GM23248 (cell line): Measurements from ENCODE around the gene SCNN1B. TPM values are rescaled to one million over a fixed set of nuclear protein-coding genes. Genes with fewer than 3 reads are reported as not detected.

Experiments
- DNase-seq: peaks from one replicate; pipeline ENCODE4 v3.0.0-alpha.2; 2015
- H2AFZ ChIP-seq: fragments of 200-600 bp; sonication (generic); 2 replicates; pipeline ENCODE4 v1.6.1; 2016; ENCODE audit warnings: antibody characterized with exemption
- H3F3A ChIP-seq: fragments of 200-600 bp; sonication (generic); 2 replicates; pipeline ENCODE4 v1.6.1; 2016; ENCODE audit warnings: mild to moderate bottlenecking, antibody characterized with exemption, mixed run types; ENCODE audit not compliant: insufficient read depth
- H3K27ac ChIP-seq: fragments of 200-600 bp; sonication (generic); 2 replicates; pipeline ENCODE4 v1.5.1; 2016; ENCODE audit warnings: mild to moderate bottlenecking
- H3K27me3 ChIP-seq: fragments of 200-600 bp; sonication (generic); replicated peaks from 2 replicates; pipeline ENCODE4 v1.6.1; 2016; ENCODE audit warnings: mild to moderate bottlenecking; ENCODE audit not compliant: insufficient read depth
- H3K36me3 ChIP-seq: fragments of 200-600 bp; sonication (generic); 2 replicates; pipeline ENCODE4 v1.6.1; 2016; ENCODE audit warnings: low read depth, mild to moderate bottlenecking
- H3K4me1 ChIP-seq: fragments of 200-600 bp; sonication (generic); 2 replicates; pipeline ENCODE4 v1.6.1; 2016; ENCODE audit warnings: mild to moderate bottlenecking; ENCODE audit not compliant: insufficient read depth
- H3K4me2 ChIP-seq: fragments of 200-600 bp; sonication (generic); one replicate; pipeline ENCODE4 v1.6.1; 2016; ENCODE audit warnings: mild to moderate bottlenecking; ENCODE audit not compliant: unreplicated experiment
- H3K4me3 ChIP-seq: fragments of 200-600 bp; sonication (generic); 2 replicates; pipeline ENCODE4 v1.5.1; 2016; ENCODE audit warnings: mild to moderate bottlenecking
- H3K79me2 ChIP-seq: fragments of 200-600 bp; sonication (generic); 2 replicates; pipeline ENCODE4 v1.6.1; 2016; ENCODE audit warnings: mild to moderate bottlenecking; ENCODE audit not compliant: insufficient read depth
- H3K9ac ChIP-seq: fragments of 200-600 bp; sonication (generic); 2 replicates; pipeline ENCODE4 v1.6.1; 2016; ENCODE audit warnings: mild to moderate bottlenecking
- H3K9me2 ChIP-seq: fragments of 200-600 bp; sonication (generic); 2 replicates; pipeline ENCODE4 v1.6.1; 2016; ENCODE audit warnings: mixed run types, mild to moderate bottlenecking, moderate library complexity; ENCODE audit not compliant: insufficient read depth
- H3K9me3 ChIP-seq: fragments of 200-600 bp; sonication (generic); one replicate; pipeline ENCODE4 v1.6.1; 2017; ENCODE audit warnings: low read depth
- H4K20me1 ChIP-seq: fragments of 200-600 bp; sonication (generic); 2 replicates; pipeline ENCODE4 v1.6.0; 2016; ENCODE audit not compliant: insufficient read depth
- EZH2 ChIP-seq: fragments of 200-600 bp; sonication (generic); IDR thresholded peaks from 2 replicates; pipeline ENCODE4 v1.6.1; 2018; ENCODE audit warnings: antibody characterized with exemption, mild to moderate bottlenecking; ENCODE audit not compliant: insufficient read depth, poor library complexity, severe bottlenecking
- EZH2phosphoT487 ChIP-seq: fragments of 200-600 bp; sonication (generic); IDR thresholded peaks from 2 replicates; pipeline ENCODE4 v1.6.1; 2018; ENCODE audit warnings: antibody characterized with exemption, moderate library complexity, mild to moderate bottlenecking, low read depth; ENCODE audit not compliant: insufficient read depth
- WGBS, 2 experiments: methylation state at CpG; one replicate each; pipeline ENCODE4 v1.1.6; 2015 to 2017; ENCODE audit warnings: low lambda C conversion rate in 2 of 2, low coverage in 1 of 2; ENCODE audit errors: missing lambda C conversion rate in 2 of 2; 5-methylcytosine and 5-hydroxymethylcytosine counted together
- in situ Hi-C: fragments of 300-500 bp; cut with MboI; formaldehyde crosslinking; loops from 2 replicates; pipeline ENCODE4 v1.15.0; 2020
- polyA plus RNA-seq: library from polyadenylated mRNA; unstranded; fragments of >200 nt; fragmentation: Nextera tagmentation; extraction: Ambion mirVana; gene quantifications from 2 replicates; pipeline ENCODE4 v1.2.1, GENCODE V29; 2016
- total RNA-seq: library from RNA; depleted of rRNA; stranded (reverse); fragments of >200 nt; shearing (Covaris generic); gene quantifications from 2 replicates; pipeline ENCODE4 v1.2.3, GENCODE V29; 2014

The SCNN1B gene
- total and polyA plus RNA-seq, 2 experiments from 2014 or later: not detected

- no peak overlapping the region for H3K9ac ChIP-seq
- H4K20me1 ChIP-seq: no peaks in the 10 kb centered on the region
- H3K36me3 ChIP-seq: no peaks in the 10 kb centered on the region
- no peaks in the 10 kb centered on the region for H3K9me2 ChIP-seq
- no peaks in the 10 kb centered on the region for H3F3A ChIP-seq
- H2AFZ ChIP-seq: no peak overlapping the region
- TF ChIP-seq EZH2phosphoT487 (no peak), EZH2 (no peak)
- no peaks in the 10 kb centered on the region for H3K9me3 ChIP-seq
- no peak overlapping the region for H3K27ac ChIP-seq
- DNase-seq: no peak
- H3K4me2 ChIP-seq: no peak overlapping the region
- H3K27me3 ChIP-seq: no peaks in the 10 kb centered on the region
- in situ Hi-C loops: loop anchor here (10.0 kb wide), 1 partner anchor 56 kb away; no protein-coding TSS in a partner anchor
- no peaks in the 10 kb centered on the region for H3K4me1 ChIP-seq
- no peak overlapping the region for H3K4me3 ChIP-seq
- no peaks in the 10 kb centered on the region for H3K79me2 ChIP-seq
These were observed 33.5 kb upstream of the SCNN1B start for GRCh38 chr16:23268561-23268960.

GRCh38 chr16:23269248-23269953 is 32.7 kb upstream of the SCNN1B start:
- no peaks in the 10 kb centered on the region for H3F3A ChIP-seq
- no peaks in the 10 kb centered on the region for H3K9me2 ChIP-seq
- WGBS, 2 experiments: 66 to 67% methylated on average over 6 of the region's 6 CpGs
- no peak overlapping the region for H3K27ac ChIP-seq
- no peak for DNase-seq
- H4K20me1 ChIP-seq: no peaks in the 10 kb centered on the region
- no peaks in the 10 kb centered on the region for H3K27me3 ChIP-seq
- H3K79me2 ChIP-seq: no peaks in the 10 kb centered on the region
- TF ChIP-seq EZH2 (no peak), EZH2phosphoT487 (no peak)
- no peak overlapping the region; the same call in 1 of the 2 replicates for H2AFZ ChIP-seq
- H3K36me3 ChIP-seq: no peaks in the 10 kb centered on the region
- in situ Hi-C loops: loop anchor here (10.0 kb wide), 1 partner anchor 55 kb away; no protein-coding TSS in a partner anchor
- no peaks in the 10 kb centered on the region for H3K4me1 ChIP-seq
- H3K4me2 ChIP-seq: no peak overlapping the region
- H3K9ac ChIP-seq: no peak overlapping the region
- H3K9me3 ChIP-seq: no peaks in the 10 kb centered on the region
- no peak overlapping the region for H3K4me3 ChIP-seq

GRCh38 chr16:23270654-23271053 is 31.4 kb upstream of the SCNN1B start:
- in situ Hi-C loops: no loop called here
- no peaks in the 10 kb centered on the region for H3K9me3 ChIP-seq

GRCh38 chr16:23274968-23275367 is 27.1 kb upstream of the SCNN1B start:
- WGBS, 2 experiments: 23 to 39% methylated on average over 2 of the region's 2 CpGs
- TF ChIP-seq EZH2phosphoT487 (no peak), EZH2 (no peak)
- Histone ChIP-seq H2AFZ (no peak overlapping the region), H3K27me3 (no peaks in the 10 kb centered on the region), H3F3A (no peaks in the 10 kb centered on the region), H4K20me1 (no peaks in the 10 kb centered on the region), H3K9ac (no peak overlapping the region), H3K79me2 (no peaks in the 10 kb centered on the region), H3K4me2 (no peak overlapping the region), H3K9me2 (no peaks in the 10 kb centered on the region), H3K36me3 (no peaks in the 10 kb centered on the region), H3K27ac (no peak overlapping the region), H3K4me3 (no peak overlapping the region), H3K9me3 (no peaks in the 10 kb centered on the region), H3K4me1 (no peaks in the 10 kb centered on the region)
- DNase-seq: no peak
- in situ Hi-C loops: no loop called here

More at GRCh38 chr16:23270654-23271053, 31.4 kb upstream of the SCNN1B start:
- H3K4me2 ChIP-seq: no peak overlapping the region
- H3F3A ChIP-seq: no peaks in the 10 kb centered on the region
- no peaks in the 10 kb centered on the region for H3K4me1 ChIP-seq
- no peak for TF ChIP-seq EZH2phosphoT487
- no peak for TF ChIP-seq EZH2
- no peak for DNase-seq
- no peaks in the 10 kb centered on the region for H3K9me2 ChIP-seq
- H3K27me3 ChIP-seq: no peaks in the 10 kb centered on the region
- H3K36me3 ChIP-seq: no peaks in the 10 kb centered on the region
- H2AFZ ChIP-seq: no peak overlapping the region
- no peak overlapping the region for H3K4me3 ChIP-seq
- no peak overlapping the region for H3K9ac ChIP-seq
- 85 to 86% methylated on average over 3 of the region's 3 CpGs for WGBS, 2 experiments
- H3K79me2 ChIP-seq: no peaks in the 10 kb centered on the region
- no peaks in the 10 kb centered on the region for H4K20me1 ChIP-seq
- no peak overlapping the region for H3K27ac ChIP-seq
